ENCODE results near the gene BRIP1.

BRIP1 gene

GRCh38 chr17:61848247-61848646, 15.1 kb downstream of the BRIP1 start:
- H3K27ac ChIP-seq: no peak overlapping the region
- TF ChIP-seq, protein P1, sequence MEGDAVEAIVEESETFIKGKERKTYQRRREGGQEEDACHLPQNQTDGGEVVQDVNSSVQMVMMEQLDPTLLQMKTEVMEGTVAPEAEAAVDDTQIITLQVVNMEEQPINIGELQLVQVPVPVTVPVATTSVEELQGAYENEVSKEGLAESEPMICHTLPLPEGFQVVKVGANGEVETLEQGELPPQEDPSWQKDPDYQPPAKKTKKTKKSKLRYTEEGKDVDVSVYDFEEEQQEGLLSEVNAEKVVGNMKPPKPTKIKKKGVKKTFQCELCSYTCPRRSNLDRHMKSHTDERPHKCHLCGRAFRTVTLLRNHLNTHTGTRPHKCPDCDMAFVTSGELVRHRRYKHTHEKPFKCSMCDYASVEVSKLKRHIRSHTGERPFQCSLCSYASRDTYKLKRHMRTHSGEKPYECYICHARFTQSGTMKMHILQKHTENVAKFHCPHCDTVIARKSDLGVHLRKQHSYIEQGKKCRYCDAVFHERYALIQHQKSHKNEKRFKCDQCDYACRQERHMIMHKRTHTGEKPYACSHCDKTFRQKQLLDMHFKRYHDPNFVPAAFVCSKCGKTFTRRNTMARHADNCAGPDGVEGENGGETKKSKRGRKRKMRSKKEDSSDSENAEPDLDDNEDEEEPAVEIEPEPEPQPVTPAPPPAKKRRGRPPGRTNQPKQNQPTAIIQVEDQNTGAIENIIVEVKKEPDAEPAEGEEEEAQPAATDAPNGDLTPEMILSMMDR (IDR thresholded peaks at IDR 0.05): no peak
- TF ChIP-seq ZFX (IDR thresholded peaks at IDR 0.05; ENCODE audit: borderline replicate concordance): no peak

- H3K27ac ChIP-seq: no peak overlapping the region
- TF ChIP-seq ZFX (IDR thresholded peaks at IDR 0.05; ENCODE audit: borderline replicate concordance): no peak
- TF ChIP-seq, protein P1 (IDR thresholded peaks at IDR 0.05): no peak
Observed at GRCh38 chr17:61847659-61848058, 15.7 kb downstream of the BRIP1 start.

- no peak overlapping the region for H3K27ac ChIP-seq
- TF ChIP-seq ZFX (IDR thresholded peaks at IDR 0.05; ENCODE audit: borderline replicate concordance): no peak
- TF ChIP-seq, protein P1 (IDR thresholded peaks at IDR 0.05): no peak
Observed at GRCh38 chr17:61846761-61847375, 16.5 kb downstream of the BRIP1 start.

GRCh38 chr17:61846088-61846487, 17.2 kb downstream of the BRIP1 start:
- no peak for TF ChIP-seq ZFX (IDR thresholded peaks at IDR 0.05; ENCODE audit: borderline replicate concordance)
- TF ChIP-seq, protein P1 (IDR thresholded peaks at IDR 0.05): no peak

DNA sequence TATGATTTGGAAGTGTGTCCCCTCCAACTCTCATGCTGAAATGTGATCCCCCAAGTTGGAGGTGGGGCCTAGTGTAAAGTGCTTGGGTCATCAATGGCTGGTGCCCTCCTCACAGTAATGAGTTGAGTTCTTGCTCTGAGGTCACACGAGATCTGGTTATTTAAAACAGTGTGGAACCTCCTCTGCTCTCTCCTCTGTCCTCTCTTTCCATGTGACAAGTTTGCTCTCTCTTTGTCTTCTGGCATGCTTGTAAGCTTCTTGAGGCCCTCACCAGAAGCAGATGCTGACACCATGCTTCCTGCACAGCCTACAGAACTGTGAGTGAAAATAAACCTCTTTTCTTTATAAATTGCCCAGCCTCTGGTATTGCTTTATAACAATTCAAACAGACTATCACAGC, 19.9 kb downstream of the BRIP1 start:
- no peak overlapping the region for H3K27ac ChIP-seq
- TF ChIP-seq, protein P1 (IDR thresholded peaks at IDR 0.05): no peak
- TF ChIP-seq ZFX (IDR thresholded peaks at IDR 0.05; ENCODE audit: borderline replicate concordance): no peak

More at GRCh38 chr17:61846088-61846487, 17.2 kb downstream of the BRIP1 start:
- no peak overlapping the region for H3K27ac ChIP-seq

GRCh38 chr17:61842899-61843298, 20.4 kb downstream of the BRIP1 start:
- no peak for TF ChIP-seq ZFX (IDR thresholded peaks at IDR 0.05; ENCODE audit: borderline replicate concordance)
- TF ChIP-seq, protein P1 (IDR thresholded peaks at IDR 0.05): no peak
- no peak overlapping the region for H3K27ac ChIP-seq

- TF ChIP-seq, protein P1 (IDR thresholded peaks at IDR 0.05): no peak
- TF ChIP-seq ZFX (IDR thresholded peaks at IDR 0.05; ENCODE audit: borderline replicate concordance): no peak
- no peak overlapping the region for H3K27ac ChIP-seq
Observed at GRCh38 chr17:61839300-61839786, 24.0 kb downstream of the BRIP1 start.
